ENCODE measurements around the gene HPSE2.

- TF ChIP-seq CTCF (IDR thresholded peaks at IDR 0.05; ENCODE audit: borderline replicate concordance, extremely low read depth, low read length, poor library complexity, severe bottlenecking) (no peak), EZH2 (IDR thresholded peaks at IDR 0.05; ENCODE audit: borderline replicate concordance, low read depth, low read length, severe bottlenecking) (no peak)
These were observed 749.7 kb downstream of the HPSE2 start for GRCh38 chr10:98485959-98486358.

Data from DND-41 (cell line).